TTC549 (cell line): Measurements from ENCODE around the gene HDAC3.
A peak's percentile ranks its signal among the peaks of the same experiment; 100 is the strongest.
"Not testable (repeated sequence)": the region's sequence is repeated elsewhere in the genome, so short reads cannot be mapped to it uniquely, and the experiment has no call there.

Experiments used
- FAIRE-seq: peaks from 2 replicates; lab custom pipeline; 2012; peaks lifted over from hg19 to GRCh38; lab: Jason Lieb, UNC

HDAC3 gene

DNA sequence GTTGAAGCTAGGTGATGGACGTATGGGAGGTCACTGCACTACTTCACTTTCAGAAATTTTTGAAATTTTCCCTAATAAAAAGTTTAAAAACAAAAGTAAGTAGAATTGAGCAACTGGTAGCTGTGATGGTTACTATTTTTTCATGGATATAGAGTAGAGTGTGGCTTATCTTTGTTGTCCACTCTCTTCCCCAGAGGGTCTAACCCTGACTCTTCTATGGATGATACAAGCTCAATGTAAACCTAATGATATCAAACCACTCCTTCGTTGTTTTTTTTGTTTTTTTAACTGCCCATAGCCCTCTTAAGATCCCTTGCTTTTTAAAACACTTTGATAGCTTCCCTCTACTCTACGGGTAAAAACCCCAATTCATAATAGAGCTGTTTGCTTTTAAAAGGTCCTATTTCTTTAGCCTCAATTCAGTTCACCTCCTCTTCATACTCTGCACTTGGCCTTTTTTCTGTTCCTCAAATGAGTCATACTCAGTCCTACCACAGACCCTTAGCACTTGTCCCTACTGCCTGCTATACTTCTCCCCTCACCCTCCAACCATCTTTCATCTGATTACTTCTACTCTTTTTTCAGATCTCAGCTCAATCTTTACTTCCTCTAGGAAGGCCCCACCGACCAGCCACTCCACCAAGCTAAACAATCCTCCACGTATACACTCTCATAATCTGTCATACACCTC, 2.6 kb downstream of the HDAC3 start:
- FAIRE-seq, result no peak

DNA sequence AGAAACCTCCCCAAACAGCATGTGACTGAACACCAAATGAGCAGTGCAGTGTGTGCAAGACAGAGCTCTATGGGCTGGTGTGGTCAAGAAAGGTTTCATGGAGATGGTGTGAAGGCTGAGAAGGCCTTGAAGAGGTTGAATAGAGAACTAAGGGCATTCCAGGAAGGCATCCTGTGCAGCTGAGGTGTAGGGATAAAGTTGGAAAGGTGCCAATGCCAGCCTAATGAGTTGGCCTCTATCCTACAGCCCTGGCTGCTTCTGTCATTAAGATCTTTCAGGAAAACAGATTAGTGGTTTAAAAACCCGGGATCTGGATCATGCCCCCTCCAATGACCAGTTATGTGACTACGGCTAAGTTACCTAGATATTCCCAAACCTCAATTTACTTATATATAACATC, 4.0 kb downstream of the HDAC3 start:
- no peak for FAIRE-seq

DNA sequence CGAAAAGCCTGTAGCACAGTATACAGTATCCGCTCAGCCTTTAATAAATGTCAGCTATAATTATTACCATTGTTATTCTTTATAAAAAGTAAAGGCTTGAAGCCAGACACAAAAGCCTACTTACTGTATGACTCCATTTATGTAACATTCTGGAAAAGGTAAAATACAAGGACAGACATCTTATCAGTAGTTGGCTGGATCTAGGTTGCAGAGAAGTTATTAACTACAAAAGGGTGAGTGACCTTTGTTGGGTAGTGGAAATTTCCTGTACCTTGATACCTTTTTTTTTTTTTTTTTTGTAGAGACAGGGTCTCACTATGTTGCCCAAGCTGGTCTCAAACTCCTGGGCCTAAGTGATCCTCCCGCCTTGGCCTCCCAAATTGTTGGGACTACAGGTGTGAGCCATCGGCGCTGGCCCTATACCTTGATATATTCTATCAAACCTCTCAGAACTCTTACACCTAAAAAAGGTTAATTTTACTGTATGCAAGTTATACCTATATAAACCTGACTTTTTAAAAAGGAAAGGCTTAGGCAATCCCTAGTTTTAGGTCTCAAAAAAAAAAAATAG, 6.0 kb downstream of the HDAC3 start:
- FAIRE-seq, result no peak

GRCh38 chr5:141628175-141628788, 8.4 kb downstream of the HDAC3 start:
- FAIRE-seq, result no peak

- no peak for FAIRE-seq
These were observed 13.0 kb downstream of the HDAC3 start for GRCh38 chr5:141623611-141624010.

GRCh38 chr5:141623186-141623585, 13.5 kb downstream of the HDAC3 start:
- FAIRE-seq, result no peak

- FAIRE-seq, result peak; percentile 53
These were observed 17.7 kb downstream of the HDAC3 start, which contains the start of gene DIAPH1 for GRCh38 chr5:141618804-141619554. TSS of gene DIAPH1 (minus strand) at chr5:141619000. CDS start at chr5:141618914, 86 bp downstream.

DNA sequence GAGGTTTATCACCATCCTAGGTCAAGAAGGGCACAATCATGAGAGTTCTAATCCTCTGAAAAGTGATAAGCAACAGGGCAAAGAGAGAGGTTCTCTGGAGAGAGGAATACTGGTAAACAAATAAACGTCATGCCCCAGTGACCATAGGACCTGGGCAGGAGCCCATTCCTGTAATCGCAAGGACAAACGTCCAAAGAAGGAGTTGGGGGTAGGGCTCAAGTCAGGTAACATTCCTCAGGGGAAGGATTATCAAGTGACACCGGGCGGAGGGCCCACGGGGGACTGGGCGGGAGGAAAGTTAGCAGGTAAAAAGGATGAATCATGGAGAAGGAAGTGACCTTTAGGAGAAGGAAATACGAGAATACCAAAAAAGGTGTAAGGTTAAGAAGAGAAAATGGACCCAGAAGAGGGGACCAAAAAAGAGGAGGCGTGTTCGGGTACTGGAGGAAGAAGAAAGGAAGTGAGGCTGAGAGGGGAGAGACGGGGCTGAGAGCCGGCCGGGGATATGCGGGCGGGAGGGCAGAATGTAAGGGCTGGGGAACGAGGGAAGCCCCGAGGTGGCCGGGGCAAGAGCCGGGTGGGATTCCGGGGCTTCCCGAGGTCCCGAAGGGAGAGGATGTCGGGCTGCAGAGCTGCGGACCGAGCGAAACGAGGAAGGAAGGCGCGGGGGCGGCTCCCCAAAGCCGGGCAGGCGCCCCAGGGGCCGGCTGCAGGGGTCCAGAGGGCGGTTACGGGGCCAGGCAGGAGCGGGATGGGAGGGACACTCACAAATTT, 18.4 kb downstream of the HDAC3 start:
- no peak for FAIRE-seq

- FAIRE-seq, result no peak
These were observed 19.0 kb downstream of the HDAC3 start for GRCh38 chr5:141617682-141618029.

DNA sequence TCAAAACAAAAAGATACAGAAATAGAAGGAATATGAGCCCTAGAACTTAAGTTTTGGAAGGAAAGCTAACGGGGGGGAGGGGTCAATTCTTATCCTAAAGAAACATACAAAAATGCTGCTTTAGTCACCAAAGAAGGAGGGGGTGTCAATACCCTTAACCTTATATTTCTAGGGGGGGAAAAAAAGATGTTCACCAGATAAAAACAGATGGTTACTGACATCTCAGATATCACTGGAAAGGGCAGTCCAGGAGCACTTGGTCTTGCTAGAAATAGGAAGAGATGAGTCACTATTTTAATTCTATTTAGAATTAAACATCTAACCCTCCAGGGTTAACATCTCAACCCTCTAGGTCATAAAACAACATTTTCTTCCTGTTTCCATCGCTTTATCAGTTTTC, 19.5 kb downstream of the HDAC3 start:
- no peak for FAIRE-seq

- no peak for FAIRE-seq
These were observed 20.5 kb downstream of the HDAC3 start for GRCh38 chr5:141615991-141616720.

- no peak for FAIRE-seq
These were observed 23.3 kb downstream of the HDAC3 start for GRCh38 chr5:141613344-141613743.

- no peak for FAIRE-seq
These were observed 25.4 kb downstream of the HDAC3 start for GRCh38 chr5:141611289-141611688.

DNA sequence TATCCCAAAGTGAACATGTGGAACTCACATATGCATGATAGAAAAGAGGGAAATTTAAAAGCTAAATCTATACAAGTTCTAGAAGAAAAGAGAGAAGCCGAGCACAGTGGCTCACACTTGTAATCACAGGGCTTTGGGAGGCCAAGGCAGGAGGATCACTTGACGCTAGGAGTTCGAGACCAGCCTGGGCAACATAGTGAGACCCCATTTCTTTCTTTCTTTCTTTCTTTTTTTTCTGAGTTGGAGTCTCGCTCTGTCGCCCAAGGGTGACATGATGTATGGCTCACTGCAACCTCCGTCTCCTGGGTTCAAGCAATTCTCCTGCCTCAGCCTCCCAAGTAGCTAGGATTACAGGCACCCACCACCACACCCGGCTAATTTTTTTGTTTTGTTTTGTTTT, 26.7 kb downstream of the HDAC3 start:
- FAIRE-seq, result not testable (repeated sequence)

- no peak for FAIRE-seq
These were observed 27.6 kb downstream of the HDAC3 start for GRCh38 chr5:141609044-141609443.

GRCh38 chr5:141608557-141608956, 28.1 kb downstream of the HDAC3 start:
- no peak for FAIRE-seq

DNA sequence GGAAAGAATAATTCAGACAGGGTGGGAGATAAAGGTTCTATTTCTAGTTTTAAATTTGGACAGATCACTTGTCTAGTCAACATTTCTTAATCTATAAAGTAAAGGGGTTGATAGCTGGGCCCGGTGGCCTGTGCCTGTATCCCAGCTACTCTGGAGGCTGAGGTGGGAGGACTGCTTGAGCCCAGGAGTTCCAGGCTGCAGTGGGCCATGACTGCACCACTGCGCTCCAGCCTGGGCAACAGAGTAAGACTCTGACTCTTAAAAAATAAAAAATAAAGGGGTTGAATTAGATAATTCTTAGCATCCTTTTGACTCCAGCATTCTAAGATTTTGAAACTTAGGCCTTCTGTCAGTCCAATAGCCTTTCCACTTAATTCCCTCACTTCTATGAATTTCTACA, 28.6 kb downstream of the HDAC3 start:
- no peak for FAIRE-seq

- no peak for FAIRE-seq
These were observed 30.9 kb downstream of the HDAC3 start for GRCh38 chr5:141605523-141606277.

DNA sequence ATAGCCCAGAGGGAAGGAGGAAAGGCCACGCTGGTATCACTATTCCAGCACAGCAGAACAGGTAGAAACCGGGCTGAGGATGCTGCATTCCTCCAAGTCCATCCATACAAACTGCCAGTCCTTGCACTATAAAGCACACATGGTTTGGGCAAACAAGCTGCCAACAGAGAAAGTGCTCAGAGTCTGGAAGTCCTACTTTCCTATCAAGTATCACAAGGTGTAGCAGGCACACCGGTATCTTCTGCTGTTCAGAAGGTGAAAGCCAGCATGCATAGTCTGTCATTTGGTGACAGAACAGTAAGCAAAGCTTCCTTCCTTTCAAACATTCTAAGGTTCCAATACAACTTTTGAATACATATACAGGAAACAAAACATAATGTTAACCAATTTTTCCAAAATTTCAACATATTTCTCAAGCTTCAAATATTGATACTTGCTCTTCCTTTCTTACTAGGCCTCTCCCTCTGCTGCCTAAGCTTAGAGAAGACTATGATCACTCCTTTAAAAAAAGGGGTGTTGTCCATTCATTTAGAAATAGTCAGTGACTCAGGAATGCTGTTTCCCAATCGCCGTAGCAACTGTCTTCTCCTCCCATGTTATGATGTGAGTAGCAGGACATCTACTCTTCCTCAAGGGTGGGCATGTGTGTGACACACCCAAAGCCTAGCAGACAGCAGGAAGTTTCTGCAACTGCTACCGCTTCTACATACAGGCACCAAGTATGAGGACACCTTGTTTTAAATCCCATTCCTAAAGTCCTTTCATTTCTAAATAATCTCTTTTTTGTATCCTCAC, 32.5 kb downstream of the HDAC3 start:
- no peak for FAIRE-seq

DNA sequence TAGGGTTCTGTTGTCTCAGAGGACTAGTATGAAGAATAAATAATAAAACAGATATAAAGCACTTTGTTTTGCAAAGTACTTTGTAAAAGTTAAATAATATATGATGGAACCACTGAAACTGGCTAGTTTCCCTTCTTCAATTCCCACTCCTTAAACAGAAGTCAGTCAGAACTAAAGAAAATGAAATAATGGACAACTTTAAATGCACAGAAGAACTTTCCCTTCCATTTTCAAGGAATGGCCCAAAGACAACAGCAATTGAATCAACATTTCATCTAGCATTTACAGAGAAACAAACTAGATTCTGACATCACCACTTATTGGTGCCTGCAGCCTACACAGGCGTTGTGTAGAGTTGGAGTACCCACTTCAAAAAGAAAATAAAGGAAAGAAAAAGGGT, 34.0 kb downstream of the HDAC3 start:
- no peak for FAIRE-seq
